WERI-Rb-1 (cell line): ENCODE results near the gene TSPAN18.

Experiments used
- DNase-seq: peaks from one replicate; pipeline ENCODE4 v3.0.0-alpha.2; 2020
- H3K27ac ChIP-seq: fragments of 250-450 bp; sonication (Bioruptor Pico); 2 replicates; pipeline ENCODE4 v1.5.1; 2020; ENCODE audit warnings: mild to moderate bottlenecking, moderate library complexity
- H3K27me3 ChIP-seq: fragments of 250-450 bp; sonication (Bioruptor Pico); 2 replicates; pipeline ENCODE4 v1.5.1; 2021; ENCODE audit warnings: mild to moderate bottlenecking, low read depth, moderate library complexity; ENCODE audit not compliant: insufficient read depth, severe bottlenecking
- H3K36me3 ChIP-seq: fragments of 250-450 bp; sonication (Bioruptor Pico); 2 replicates; pipeline ENCODE4 v1.5.1; 2020; ENCODE audit warnings: mild to moderate bottlenecking, moderate library complexity
- H3K4me3 ChIP-seq: 2 replicates; pipeline ENCODE4 v1.5.1; 2011; ENCODE audit warnings: low read depth, mild to moderate bottlenecking, control low read depth, low read length
- H3K9me3 ChIP-seq: fragments of 250-450 bp; sonication (Bioruptor Pico); 2 replicates; pipeline ENCODE4 v1.5.1; 2021; ENCODE audit warnings: mild to moderate bottlenecking, moderate library complexity; ENCODE audit not compliant: severe bottlenecking
- CTCF ChIP-seq: IDR thresholded peaks from 2 replicates; pipeline ENCODE4 v1.5.1; 2011; ENCODE audit warnings: low read depth, mild to moderate bottlenecking, control low read depth, inconsistent platforms, low read length

Gene TSPAN18

GRCh38 chr11:44930588-44931302 is 204.0 kb downstream of the TSPAN18 start:
- H3K27me3 ChIP-seq: no peaks in the 10 kb centered on the region
- DNase-seq: peak; percentile 48
- H3K27ac ChIP-seq: peak overlapping the region; percentile 56
- H3K9me3 ChIP-seq: no peaks in the 10 kb centered on the region
- no peak overlapping the region for H3K4me3 ChIP-seq
- H3K36me3 ChIP-seq: peaks cover 24% of the 10 kb centered on the region
- TF ChIP-seq CTCF: no peak

DNA sequence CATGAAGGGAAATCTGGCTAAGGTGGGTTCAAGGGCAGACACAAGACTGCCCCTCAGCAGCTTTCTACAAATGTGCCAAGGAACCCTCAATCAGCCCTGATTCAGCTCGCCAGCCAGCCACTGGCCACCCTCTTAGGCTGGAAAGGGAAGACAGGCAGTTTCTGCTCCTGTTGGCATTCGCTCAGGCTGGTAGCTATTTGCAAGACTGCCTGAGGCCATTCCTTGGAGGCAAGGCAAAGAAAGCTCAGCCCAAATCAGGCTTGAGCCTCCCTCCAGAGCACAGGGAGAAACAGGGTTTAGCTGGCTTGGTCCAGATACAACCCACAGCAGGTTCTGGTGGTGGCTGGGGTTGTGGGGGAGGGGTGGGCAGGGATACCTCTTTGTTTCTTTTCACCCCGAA is 204.7 kb downstream of the TSPAN18 start:
- Histone ChIP-seq H3K36me3 (peaks cover 31% of the 10 kb centered on the region), H3K27me3 (no peaks in the 10 kb centered on the region), H3K9me3 (no peaks in the 10 kb centered on the region), H3K27ac (peak overlapping the region; percentile 56), H3K4me3 (no peak overlapping the region)
- no peak for DNase-seq
- no peak for TF ChIP-seq CTCF

DNA sequence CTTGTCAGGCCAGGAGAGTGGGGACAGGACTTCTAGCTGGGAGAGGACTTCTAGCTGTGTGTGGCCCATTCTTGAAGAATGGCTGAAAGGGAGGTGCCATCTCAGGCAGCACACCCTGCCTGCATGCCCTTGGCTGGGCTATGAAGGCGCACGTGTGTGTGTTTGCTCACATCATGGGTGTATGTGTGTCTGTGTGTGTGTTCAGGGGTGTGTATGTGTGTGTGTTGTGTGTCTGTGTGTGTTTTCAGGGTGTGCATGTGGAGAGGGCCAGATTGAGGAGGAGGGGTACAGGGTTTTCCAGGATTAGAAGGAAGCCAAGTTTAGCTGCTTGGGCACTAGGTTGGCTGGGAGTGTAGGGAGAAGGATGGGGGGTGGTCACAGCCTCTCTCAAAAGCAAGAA is 207.3 kb downstream of the TSPAN18 start:
- Histone ChIP-seq H3K9me3 (no peaks in the 10 kb centered on the region), H3K4me3 (no peak overlapping the region), H3K36me3 (peaks cover 48% of the 10 kb centered on the region), H3K27ac (no peak overlapping the region), H3K27me3 (no peaks in the 10 kb centered on the region)
- no peak for DNase-seq
- no peak for TF ChIP-seq CTCF

DNA sequence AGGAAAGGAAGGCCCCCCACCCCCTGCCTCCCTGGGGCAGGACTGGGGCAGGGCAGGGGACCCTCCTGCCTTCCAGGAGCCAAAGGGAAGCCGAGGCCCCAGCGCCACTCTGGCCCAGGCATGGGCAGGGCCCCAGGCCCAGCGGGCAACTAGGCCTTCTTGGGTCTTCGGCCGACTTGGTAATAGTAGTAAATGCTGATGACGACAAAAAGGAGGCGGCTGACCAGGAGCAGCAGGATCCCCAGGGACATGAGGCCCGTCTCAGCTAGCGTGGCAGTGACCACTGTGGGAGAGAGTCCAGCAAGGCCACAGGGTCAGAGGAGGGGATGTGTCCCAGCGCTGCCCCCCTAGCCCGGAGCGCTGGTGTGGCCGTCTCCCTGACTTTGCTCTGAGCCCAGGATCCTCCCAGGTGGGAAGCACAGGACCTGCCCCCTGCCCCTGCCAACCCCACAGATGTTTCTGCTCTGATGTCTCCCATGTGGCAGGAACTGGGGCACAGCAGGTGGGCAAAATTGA is 208.0 kb downstream of the TSPAN18 start:
- Histone ChIP-seq H3K27me3 (no peaks in the 10 kb centered on the region), H3K27ac (no peak overlapping the region), H3K9me3 (no peaks in the 10 kb centered on the region), H3K4me3 (no peak overlapping the region), H3K36me3 (peaks cover 52% of the 10 kb centered on the region)
- no peak for TF ChIP-seq CTCF
- no peak for DNase-seq

DNA sequence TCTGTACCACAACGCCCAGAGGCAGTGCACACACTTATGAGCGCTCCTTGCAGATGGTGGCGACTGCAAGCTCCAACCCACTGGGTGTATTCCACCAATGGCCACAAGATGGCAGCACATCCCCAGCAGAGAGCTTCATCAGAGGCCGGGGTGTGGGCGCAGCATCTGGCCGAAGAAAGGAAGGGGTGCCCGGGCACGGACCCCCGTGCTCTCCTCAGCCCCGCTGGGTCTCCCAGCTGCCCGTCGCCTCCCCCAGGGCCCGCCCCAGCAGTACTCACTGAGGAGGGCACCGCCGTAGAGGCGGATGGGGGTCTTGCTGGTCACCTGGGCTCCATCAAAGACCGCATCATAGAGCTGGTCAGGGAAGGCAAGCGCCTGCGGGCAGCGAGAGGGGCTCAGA is 209.8 kb downstream of the TSPAN18 start:
- no peaks in the 10 kb centered on the region for H3K9me3 ChIP-seq
- H3K27me3 ChIP-seq: no peaks in the 10 kb centered on the region
- H3K4me3 ChIP-seq: no peak overlapping the region
- DNase-seq: peak; percentile 85
- TF ChIP-seq CTCF: peak; percentile 87
- H3K36me3 ChIP-seq: peaks cover 69% of the 10 kb centered on the region
- H3K27ac ChIP-seq: peak overlapping the region; percentile 50

DNA sequence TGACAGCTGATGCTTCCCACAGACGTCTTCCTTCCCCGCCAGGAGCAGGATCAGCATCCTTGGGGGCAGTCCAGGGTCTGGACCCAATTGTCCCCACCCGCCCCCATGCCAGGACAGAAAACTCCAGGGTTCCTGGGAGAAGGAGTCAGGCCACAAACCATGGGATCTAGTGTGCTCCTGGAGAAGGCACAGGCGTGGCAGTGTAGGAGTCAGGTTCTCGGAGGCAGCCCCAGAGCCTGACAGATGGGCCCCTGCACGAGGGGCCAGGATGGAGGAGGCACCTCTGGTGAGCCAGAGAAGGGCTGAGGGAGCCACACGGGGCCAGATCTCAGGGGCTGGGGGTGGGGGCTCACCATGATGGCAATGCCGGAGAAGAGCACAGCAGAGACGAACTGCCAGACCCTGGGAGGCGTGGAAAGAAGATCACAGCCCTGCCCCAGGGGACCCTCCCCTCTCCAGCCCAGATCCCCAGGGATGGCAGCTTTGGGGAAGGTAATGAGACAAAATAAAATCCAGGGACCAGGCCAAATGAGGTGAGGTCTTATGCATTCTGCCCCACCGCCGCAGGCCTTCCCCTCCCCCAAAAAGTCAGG is 210.3 kb downstream of the TSPAN18 start:
- peak overlapping the region; percentile 50 for H3K27ac ChIP-seq
- H3K36me3 ChIP-seq: peaks cover 70% of the 10 kb centered on the region
- DNase-seq: peak; percentile 60
- H3K4me3 ChIP-seq: no peak overlapping the region
- no peak for TF ChIP-seq CTCF
- H3K27me3 ChIP-seq: no peaks in the 10 kb centered on the region
- H3K9me3 ChIP-seq: no peaks in the 10 kb centered on the region
